Measurements from ENCODE around the gene CCDC178.

- TF ChIP-seq CTCF (conservative IDR thresholded peaks at IDR 0.05; ENCODE audit: low read depth, low read length): no peak
- TF ChIP-seq POLR2A (IDR thresholded peaks at IDR 0.05; ENCODE audit: low read depth, low read length): no peak
- TF ChIP-seq CHD1 (IDR thresholded peaks at IDR 0.05; ENCODE audit: low read depth, low read length): no peak
- TF ChIP-seq RFX5 (IDR thresholded peaks at IDR 0.05; ENCODE audit: low read depth, low read length): no peak
- no peak for TF ChIP-seq SMC3 (IDR thresholded peaks at IDR 0.05; ENCODE audit: low read depth, low read length)
- no peak for TF ChIP-seq RAD21 (IDR thresholded peaks at IDR 0.05; ENCODE audit: low read length)
- TF ChIP-seq, protein P1, sequence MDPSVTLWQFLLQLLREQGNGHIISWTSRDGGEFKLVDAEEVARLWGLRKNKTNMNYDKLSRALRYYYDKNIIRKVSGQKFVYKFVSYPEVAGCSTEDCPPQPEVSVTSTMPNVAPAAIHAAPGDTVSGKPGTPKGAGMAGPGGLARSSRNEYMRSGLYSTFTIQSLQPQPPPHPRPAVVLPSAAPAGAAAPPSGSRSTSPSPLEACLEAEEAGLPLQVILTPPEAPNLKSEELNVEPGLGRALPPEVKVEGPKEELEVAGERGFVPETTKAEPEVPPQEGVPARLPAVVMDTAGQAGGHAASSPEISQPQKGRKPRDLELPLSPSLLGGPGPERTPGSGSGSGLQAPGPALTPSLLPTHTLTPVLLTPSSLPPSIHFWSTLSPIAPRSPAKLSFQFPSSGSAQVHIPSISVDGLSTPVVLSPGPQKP (IDR thresholded peaks at IDR 0.05; ENCODE audit: borderline replicate concordance, low read depth, low read length): no peak
- TF ChIP-seq, protein P2, sequence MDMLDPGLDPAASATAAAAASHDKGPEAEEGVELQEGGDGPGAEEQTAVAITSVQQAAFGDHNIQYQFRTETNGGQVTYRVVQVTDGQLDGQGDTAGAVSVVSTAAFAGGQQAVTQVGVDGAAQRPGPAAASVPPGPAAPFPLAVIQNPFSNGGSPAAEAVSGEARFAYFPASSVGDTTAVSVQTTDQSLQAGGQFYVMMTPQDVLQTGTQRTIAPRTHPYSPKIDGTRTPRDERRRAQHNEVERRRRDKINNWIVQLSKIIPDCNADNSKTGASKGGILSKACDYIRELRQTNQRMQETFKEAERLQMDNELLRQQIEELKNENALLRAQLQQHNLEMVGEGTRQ (IDR thresholded peaks at IDR 0.05; ENCODE audit: low read depth, low read length): no peak
- no peak for TF ChIP-seq BHLHE40 (IDR thresholded peaks at IDR 0.05; ENCODE audit: low read depth, low read length)
- no peak for TF ChIP-seq CEBPB (IDR thresholded peaks at IDR 0.05; ENCODE audit: low read depth, low read length)
- TF ChIP-seq MAFK (IDR thresholded peaks at IDR 0.05; ENCODE audit: low read depth, low read length): no peak
- no peak for TF ChIP-seq MXI1 (IDR thresholded peaks at IDR 0.05; ENCODE audit: borderline replicate concordance, low read depth, low read length)
- TF ChIP-seq NFE2L2 (IDR thresholded peaks at IDR 0.05; ENCODE audit: low read depth, low read length): no peak
- no peak for TF ChIP-seq RCOR1 (IDR thresholded peaks at IDR 0.05; ENCODE audit: insufficient replicate concordance, low read length)
Measured at GRCh38 chr18:33282709-33283333, 157.7 kb downstream of the CCDC178 start.
